ENCODE data around the gene WDR27. TPM values are rescaled to one million over a fixed set of nuclear protein-coding genes. Genes with fewer than 3 reads are reported as not detected.

WDR27 gene
- total RNA-seq, 1 donor = 18.1 TPM

- TF ChIP-seq, protein P1, sequence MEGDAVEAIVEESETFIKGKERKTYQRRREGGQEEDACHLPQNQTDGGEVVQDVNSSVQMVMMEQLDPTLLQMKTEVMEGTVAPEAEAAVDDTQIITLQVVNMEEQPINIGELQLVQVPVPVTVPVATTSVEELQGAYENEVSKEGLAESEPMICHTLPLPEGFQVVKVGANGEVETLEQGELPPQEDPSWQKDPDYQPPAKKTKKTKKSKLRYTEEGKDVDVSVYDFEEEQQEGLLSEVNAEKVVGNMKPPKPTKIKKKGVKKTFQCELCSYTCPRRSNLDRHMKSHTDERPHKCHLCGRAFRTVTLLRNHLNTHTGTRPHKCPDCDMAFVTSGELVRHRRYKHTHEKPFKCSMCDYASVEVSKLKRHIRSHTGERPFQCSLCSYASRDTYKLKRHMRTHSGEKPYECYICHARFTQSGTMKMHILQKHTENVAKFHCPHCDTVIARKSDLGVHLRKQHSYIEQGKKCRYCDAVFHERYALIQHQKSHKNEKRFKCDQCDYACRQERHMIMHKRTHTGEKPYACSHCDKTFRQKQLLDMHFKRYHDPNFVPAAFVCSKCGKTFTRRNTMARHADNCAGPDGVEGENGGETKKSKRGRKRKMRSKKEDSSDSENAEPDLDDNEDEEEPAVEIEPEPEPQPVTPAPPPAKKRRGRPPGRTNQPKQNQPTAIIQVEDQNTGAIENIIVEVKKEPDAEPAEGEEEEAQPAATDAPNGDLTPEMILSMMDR (IDR thresholded peaks at IDR 0.05; ENCODE audit: insufficient read depth, low read depth, low read length) = no peak
- no peak for DNase-seq (ENCODE audit: low read depth)
- no peak overlapping the region for H3K4me3 ChIP-seq (ENCODE audit: low read depth, low read length)
Observed at GRCh38 chr6:169627736-169628607, 73.9 kb downstream of the WDR27 start.

DNA sequence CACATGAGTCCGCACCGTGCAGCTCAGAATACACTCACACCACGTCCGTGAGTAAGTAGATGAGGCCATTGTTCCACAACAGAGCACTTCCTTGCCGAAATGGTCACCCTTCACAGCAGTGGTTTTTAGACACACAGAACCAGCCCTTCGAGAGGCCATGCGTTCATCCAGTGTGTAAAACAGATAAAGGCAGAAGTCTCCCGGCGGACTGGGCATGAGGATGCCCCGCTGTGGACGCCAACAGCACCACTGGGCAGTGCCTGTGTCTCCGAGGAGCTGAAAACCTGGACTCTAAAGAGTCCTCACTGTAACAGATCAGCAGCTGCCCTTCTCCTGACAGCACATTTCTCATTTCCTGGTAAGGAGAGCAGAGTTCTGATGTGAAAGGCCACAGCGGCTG, 75.2 kb downstream of the WDR27 start:
- TF ChIP-seq, protein P1 (IDR thresholded peaks at IDR 0.05; ENCODE audit: insufficient read depth, low read depth, low read length) = no peak
- no peak for DNase-seq (ENCODE audit: low read depth)
- no peak overlapping the region for H3K4me3 ChIP-seq (ENCODE audit: low read depth, low read length)

- DNase-seq (ENCODE audit: low read depth) = no peak
- H3K4me3 ChIP-seq (ENCODE audit: low read depth, low read length) = no peak overlapping the region
- TF ChIP-seq, protein P1 (IDR thresholded peaks at IDR 0.05; ENCODE audit: insufficient read depth, low read depth, low read length) = no peak
Observed at GRCh38 chr6:169626169-169626568, 75.7 kb downstream of the WDR27 start.

GRCh38 chr6:169625376-169625775, 76.5 kb downstream of the WDR27 start:
- H3K4me3 ChIP-seq (ENCODE audit: low read depth, low read length) = no peak overlapping the region
- TF ChIP-seq, protein P1 (IDR thresholded peaks at IDR 0.05; ENCODE audit: insufficient read depth, low read depth, low read length) = no peak
- DNase-seq (ENCODE audit: low read depth) = no peak

DNA sequence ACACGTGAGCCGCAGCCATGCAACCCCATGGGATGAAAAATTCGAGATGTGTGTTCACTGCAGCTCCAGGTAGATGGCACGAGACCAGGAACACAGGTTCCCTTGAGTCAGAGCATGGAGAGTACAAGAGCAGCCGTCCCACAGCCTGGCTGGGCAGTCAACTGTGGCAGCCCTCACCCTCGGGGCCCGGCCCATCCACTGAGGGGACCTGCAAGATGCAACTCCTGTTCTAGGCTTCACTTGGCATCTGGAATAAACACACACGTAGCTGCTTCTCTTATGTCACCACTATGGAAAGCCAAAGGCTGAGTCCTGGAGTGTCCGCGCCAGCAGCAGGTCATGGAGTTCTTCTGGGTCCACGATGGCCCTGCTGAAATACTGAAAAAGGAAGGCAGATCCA, 77.0 kb downstream of the WDR27 start:
- TF ChIP-seq, protein P1 (IDR thresholded peaks at IDR 0.05; ENCODE audit: insufficient read depth, low read depth, low read length) = no peak
- no peak overlapping the region for H3K4me3 ChIP-seq (ENCODE audit: low read depth, low read length)
- no peak for DNase-seq (ENCODE audit: low read depth)

DNA sequence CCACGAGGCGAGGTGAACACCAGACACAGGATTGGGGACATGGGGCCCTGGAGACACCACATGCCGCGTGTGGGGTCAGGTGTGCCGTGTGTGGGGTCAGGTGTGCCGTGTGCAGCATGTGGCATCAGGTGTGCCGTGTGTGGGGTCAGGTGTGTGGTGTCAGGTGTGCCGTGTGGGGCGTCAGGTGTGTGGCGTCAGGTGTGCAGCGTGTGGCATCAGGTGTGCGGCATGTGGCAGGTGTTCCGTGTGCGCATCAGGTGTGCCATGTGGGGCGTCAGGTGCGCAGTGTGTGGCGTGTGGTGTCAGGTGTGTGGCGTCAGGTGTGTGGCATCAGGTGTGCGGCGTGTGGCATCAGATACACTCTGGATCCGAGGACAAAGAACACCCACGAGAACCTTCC, 77.9 kb downstream of the WDR27 start:
- no peak for DNase-seq (ENCODE audit: low read depth)
- TF ChIP-seq, protein P1 (IDR thresholded peaks at IDR 0.05; ENCODE audit: insufficient read depth, low read depth, low read length) = no peak
- H3K4me3 ChIP-seq (ENCODE audit: low read depth, low read length) = no peak overlapping the region

All from fibroblast of villous mesenchyme (primary cell).